Liver (tissue), 3 donors: ENCODE measurements around the gene GPR68.

ENCODE experiments used
- EGR1 ChIP-seq, 2 donors: IDR thresholded peaks; 2 replicates each; pipeline ENCODE4 v1.6.1; 2016 to 2018; ENCODE audit warnings: antibody characterized with exemption in 2 of 2, low read depth in 2 of 2
- GABPA ChIP-seq, 2 donors: IDR thresholded peaks in 1 of 2; conservative IDR thresholded peaks in 1 of 2; 2 replicates each; pipeline ENCODE4 v1.6.1; 2016; ENCODE audit warnings: antibody characterized with exemption in 2 of 2, mild to moderate bottlenecking in 1 of 2, moderate library complexity in 1 of 2
- HNF4A ChIP-seq, 2 donors: conservative IDR thresholded peaks; 2 replicates each; pipeline ENCODE4 v1.6.1; 2016; ENCODE audit warnings: antibody characterized with exemption in 2 of 2, mild to moderate bottlenecking in 2 of 2
- JUND ChIP-seq, 2 donors: IDR thresholded peaks; 2 replicates each; pipeline ENCODE4 v1.6.1; 2016; ENCODE audit warnings: antibody characterized with exemption in 2 of 2
- RXRA ChIP-seq, 2 donors: IDR thresholded peaks; 2 replicates each; pipeline ENCODE4 v1.6.1; 2017 to 2018; ENCODE audit warnings: antibody characterized with exemption in 2 of 2, mild to moderate bottlenecking in 1 of 2
- SP1 ChIP-seq: IDR thresholded peaks from 2 replicates; pipeline ENCODE4 v1.6.1; 2018; ENCODE audit warnings: antibody characterized with exemption, mild to moderate bottlenecking
- YY1 ChIP-seq: IDR thresholded peaks from 2 replicates; pipeline ENCODE4 v1.6.1; 2016; ENCODE audit warnings: antibody characterized with exemption, mild to moderate bottlenecking
- TF ChIP-seq, protein P1 (sequence below): IDR thresholded peaks from 2 replicates; pipeline ENCODE4 v1.6.1; 2016; ENCODE audit warnings: antibody characterized with exemption, mild to moderate bottlenecking
- TF ChIP-seq, protein P2 (sequence below): fragments of 150-350 bp; IDR thresholded peaks from 2 replicates; pipeline ENCODE4 v1.5.1; 2017; ENCODE audit warnings: improper control_type of control experiment, low read depth, low read length; ENCODE audit not compliant: missing input control
- TF ChIP-seq, protein P3 (sequence below): IDR thresholded peaks from 2 replicates; pipeline ENCODE4 v1.6.1; 2016; ENCODE audit warnings: antibody characterized with exemption
- donor health status: healthy.
- donor health status: healthy.

DNA sequence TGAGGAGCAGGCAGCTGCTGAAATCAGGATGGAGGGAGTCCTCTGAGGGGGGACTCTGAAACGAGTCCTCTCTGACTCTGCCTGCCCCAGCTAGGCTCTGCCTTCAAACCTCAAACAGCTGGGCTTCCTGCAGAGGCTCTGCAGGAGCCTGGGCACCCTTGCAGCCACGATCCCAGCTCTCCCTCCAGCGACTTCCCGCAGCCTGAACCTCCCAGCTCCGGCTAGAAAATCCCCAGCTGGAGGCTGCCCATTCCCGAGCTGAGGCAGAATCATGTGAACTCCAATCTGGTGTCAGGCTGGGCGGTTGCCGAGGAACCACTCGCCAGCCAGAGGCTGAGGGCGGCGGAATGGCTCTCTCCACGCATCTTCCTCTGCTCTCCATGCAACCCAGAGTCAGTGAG, at the start of gene GPR68:
- no peak for TF ChIP-seq YY1
- no peak for TF ChIP-seq RXRA (IDR thresholded peaks at IDR 0.05)
- TF ChIP-seq, protein P1, sequence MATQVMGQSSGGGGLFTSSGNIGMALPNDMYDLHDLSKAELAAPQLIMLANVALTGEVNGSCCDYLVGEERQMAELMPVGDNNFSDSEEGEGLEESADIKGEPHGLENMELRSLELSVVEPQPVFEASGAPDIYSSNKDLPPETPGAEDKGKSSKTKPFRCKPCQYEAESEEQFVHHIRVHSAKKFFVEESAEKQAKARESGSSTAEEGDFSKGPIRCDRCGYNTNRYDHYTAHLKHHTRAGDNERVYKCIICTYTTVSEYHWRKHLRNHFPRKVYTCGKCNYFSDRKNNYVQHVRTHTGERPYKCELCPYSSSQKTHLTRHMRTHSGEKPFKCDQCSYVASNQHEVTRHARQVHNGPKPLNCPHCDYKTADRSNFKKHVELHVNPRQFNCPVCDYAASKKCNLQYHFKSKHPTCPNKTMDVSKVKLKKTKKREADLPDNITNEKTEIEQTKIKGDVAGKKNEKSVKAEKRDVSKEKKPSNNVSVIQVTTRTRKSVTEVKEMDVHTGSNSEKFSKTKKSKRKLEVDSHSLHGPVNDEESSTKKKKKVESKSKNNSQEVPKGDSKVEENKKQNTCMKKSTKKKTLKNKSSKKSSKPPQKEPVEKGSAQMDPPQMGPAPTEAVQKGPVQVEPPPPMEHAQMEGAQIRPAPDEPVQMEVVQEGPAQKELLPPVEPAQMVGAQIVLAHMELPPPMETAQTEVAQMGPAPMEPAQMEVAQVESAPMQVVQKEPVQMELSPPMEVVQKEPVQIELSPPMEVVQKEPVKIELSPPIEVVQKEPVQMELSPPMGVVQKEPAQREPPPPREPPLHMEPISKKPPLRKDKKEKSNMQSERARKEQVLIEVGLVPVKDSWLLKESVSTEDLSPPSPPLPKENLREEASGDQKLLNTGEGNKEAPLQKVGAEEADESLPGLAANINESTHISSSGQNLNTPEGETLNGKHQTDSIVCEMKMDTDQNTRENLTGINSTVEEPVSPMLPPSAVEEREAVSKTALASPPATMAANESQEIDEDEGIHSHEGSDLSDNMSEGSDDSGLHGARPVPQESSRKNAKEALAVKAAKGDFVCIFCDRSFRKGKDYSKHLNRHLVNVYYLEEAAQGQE, result no peak
- TF ChIP-seq, protein P2, sequence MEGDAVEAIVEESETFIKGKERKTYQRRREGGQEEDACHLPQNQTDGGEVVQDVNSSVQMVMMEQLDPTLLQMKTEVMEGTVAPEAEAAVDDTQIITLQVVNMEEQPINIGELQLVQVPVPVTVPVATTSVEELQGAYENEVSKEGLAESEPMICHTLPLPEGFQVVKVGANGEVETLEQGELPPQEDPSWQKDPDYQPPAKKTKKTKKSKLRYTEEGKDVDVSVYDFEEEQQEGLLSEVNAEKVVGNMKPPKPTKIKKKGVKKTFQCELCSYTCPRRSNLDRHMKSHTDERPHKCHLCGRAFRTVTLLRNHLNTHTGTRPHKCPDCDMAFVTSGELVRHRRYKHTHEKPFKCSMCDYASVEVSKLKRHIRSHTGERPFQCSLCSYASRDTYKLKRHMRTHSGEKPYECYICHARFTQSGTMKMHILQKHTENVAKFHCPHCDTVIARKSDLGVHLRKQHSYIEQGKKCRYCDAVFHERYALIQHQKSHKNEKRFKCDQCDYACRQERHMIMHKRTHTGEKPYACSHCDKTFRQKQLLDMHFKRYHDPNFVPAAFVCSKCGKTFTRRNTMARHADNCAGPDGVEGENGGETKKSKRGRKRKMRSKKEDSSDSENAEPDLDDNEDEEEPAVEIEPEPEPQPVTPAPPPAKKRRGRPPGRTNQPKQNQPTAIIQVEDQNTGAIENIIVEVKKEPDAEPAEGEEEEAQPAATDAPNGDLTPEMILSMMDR, result no peak
- no peak for TF ChIP-seq JUND (IDR thresholded peaks at IDR 0.05)
- TF ChIP-seq, protein P3, sequence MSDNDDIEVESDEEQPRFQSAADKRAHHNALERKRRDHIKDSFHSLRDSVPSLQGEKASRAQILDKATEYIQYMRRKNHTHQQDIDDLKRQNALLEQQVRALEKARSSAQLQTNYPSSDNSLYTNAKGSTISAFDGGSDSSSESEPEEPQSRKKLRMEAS, result no peak
- no peak for TF ChIP-seq EGR1 (IDR thresholded peaks at IDR 0.05; ENCODE audit: low read depth in 2 of 2)
- no peak for TF ChIP-seq SP1
- TF ChIP-seq HNF4A (conservative IDR thresholded peaks at IDR 0.05), result no peak
- no peak for TF ChIP-seq GABPA (IDR thresholded peaks at IDR 0.05 in 1 of 2, conservative IDR thresholded peaks at IDR 0.05 in 1 of 2)
